GM11168 (cell line): ENCODE measurements around the gene NREP.

Experiments used
- in situ Hi-C: fragments of 300-500 bp; cut with MboI; formaldehyde crosslinking; loops from one replicate; pipeline ENCODE4 v1.12.0; 2022; ENCODE audit warnings: low sequenced_read_pairs; ENCODE audit not compliant: unreplicated experiment

Gene NREP

DNA sequence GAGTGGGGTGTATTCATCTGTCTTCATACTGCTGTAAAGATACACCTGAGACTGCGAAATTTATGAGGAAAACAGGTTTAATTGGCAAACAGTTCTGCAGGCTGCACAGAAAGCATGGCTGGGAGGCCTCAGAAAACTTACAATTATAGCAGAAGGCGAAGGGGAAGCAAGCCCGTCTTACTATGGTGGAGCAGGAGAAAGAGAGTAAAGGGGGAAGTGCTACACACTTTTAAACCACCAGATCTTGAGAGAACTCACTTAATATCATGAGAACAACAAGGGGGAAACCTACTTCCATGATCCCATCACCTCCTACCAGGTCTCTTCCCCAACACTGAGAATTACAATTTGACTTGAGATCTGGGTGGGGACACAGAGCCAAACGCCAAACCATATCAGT, 12.5 kb upstream of the NREP start:
- in situ Hi-C loops = no loop called here

DNA sequence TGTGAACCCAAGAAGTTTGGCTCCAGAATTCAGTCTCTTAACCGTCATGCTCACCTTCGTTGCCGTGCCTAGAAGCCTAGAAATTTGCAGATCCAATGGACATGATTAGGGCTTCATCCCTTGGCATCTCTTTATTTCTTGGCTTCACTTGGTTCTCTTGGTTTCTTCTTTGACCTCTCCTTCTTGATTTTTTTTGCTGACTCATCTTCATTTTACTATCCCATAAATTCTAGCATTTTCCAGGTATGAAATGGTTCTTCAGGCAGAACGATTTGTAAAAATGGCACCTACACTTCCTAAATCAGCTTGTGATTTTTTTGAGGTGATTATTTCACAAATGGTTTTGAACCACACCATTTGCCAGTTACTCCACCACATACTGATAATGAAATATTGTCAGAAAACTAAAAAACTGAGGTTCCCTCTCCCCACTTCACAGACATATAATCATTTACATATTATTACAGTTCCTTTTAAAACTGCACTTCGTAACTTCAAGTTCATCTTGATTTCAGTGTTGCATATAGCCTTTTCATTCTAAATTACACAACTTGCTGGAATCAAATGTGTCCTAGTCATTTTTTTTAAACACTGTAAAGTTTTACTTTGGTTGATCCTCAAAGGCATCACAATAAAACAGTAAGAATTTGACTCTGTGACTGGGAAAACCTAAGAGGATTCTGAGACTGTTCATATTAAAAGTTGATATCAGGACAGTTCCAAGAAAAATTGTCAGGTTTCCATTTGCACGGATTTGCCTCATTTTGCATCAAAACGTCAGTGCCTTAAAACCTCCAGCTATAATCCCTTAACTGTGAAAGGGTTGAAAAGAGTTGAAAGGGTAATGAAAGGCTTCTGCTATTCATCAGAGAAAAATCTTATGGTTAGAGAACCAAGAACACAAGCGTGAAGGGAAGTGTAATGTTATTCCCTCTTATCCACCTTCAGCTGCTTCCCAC, 8.9 kb upstream of the NREP start:
- in situ Hi-C loops = no loop called here

- in situ Hi-C loops = no loop called here
These were observed 7.0 kb upstream of the NREP start for GRCh38 chr5:111764019-111764418.

DNA sequence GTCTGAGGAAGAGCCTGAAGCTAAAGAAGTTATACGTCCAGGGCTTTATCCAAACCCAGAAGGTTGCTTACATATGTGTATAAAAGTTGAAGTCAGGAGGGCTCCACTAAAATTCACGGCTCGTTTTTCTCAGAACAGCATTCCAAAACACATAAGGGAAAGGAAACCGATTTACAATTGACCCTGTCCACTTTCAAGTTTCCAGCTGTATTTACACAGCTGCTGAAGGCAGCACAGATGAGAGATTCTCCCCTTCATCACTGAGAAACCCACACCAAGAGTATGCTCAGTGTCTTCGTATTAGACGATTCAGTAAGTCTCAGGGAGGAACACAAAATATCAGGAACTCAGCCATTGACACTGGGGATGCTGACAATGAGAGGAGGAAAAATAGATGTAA, 5.9 kb upstream of the NREP start:
- in situ Hi-C loops = no loop called here

DNA sequence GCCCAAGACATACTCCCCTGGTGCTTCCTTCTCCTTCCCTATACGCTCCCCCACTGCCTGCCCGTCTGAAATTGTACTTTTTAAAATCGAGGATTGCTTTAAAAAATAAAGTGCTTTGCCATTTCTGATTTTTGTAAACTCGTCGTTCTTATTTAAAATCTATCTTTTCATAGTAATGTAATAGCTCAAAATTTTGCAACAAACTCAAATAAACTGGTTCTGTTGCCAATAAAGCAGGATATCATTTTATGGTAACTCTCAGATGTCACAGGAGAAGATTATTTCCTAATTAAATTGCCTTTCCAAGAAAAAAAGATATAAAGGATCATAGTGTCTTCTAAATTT, 1.3 kb upstream of the NREP start:
- in situ Hi-C loops = no loop called here

DNA sequence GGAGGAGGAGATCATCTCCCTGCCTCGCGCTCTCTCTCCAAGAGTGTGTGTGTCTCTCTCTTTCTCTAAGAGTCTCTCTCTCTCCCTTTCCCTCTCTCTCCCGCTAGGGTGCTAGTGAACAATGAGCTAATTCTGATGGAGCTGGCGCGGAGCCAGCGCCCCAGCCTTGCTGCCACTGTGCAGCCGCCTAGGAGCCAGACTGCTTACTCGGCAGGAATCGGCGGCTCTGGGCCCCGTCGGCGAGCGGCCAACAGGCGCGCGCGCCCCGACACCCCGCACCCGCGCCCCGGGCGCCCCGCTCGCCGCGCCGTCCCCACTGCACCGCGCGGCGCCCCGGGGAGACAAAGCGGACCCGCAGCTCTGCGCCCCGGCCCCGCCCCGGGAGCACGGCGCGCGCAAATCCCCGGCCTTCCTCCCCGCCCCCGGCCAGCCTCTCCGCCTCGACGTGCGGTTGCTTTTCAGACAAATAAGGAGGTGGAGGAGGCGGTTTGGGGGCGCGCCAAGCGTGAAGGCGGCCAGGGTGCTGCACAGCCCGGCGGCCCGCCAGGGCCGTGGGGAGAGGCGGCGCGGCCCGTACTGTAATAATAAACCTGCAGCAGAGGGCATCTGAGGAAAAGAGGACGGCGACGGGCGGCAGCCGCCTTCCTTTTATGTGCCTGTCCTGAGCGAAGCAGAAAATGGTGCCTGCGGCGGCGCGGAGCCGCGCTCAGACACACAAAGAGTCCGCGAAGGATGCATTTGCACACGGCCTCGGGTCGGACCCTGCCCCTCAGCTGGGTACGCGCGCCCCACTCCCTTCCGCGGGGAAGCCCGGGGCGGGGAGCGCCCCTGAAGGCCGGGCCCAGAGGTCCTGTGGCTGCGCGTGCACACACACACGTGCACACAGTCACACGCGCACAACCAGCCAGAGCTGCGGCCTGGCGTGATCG, 625 bp upstream of the NREP start:
- in situ Hi-C loops = no loop called here

DNA sequence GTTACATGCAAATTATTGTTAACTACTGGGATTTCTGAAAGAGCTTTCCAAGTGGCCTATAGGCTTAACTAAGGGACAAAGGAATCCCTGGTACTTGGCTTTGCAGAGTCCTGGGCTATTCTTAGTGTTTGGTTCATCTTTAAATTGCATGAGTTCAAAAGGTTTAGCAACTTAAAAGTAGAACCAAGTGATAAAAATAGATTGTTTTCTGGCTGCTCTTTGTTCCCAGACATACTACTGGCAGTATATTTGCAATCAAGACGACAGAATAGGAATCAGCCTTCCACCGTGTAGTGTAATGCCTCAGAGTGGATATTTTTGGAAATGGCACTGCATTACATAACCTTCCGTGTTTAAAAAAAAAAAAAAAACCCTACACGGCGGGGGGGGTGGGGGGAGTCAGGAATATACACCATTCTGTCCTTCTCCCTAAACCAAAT, 1.0 kb downstream of the NREP start:
- in situ Hi-C loops = no loop called here

GRCh38 chr5:111755345-111755941, 1.6 kb downstream of the NREP start:
- in situ Hi-C loops = no loop called here

GRCh38 chr5:111753884-111754589, 3.0 kb downstream of the NREP start:
- in situ Hi-C loops = no loop called here

DNA sequence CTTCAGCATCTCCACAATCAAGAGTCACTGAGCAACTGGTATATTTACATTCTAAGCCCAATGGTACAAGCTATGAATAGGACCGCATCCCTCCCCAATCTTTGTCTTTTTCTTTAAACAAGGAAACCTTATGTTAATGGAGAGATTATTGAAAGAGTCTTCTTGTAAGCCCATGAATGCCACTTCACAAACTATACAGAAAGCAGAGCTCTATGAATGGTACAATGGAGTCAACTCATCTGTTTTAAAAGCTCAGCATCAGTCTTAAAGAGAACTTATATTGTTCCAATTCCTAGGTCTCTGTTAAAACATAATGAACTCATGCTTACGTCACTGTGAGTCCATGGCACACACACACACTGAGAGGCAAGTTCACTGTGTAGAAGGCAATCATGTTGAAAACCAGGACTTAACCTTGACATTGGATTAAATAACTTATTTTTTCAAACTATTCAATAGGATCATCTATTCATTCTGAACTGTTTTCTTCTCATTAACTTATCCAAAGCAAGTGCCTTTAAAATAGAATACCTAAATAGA, 4.5 kb downstream of the NREP start:
- in situ Hi-C loops = no loop called here

GRCh38 chr5:111749303-111750026, 7.5 kb downstream of the NREP start:
- in situ Hi-C loops = no loop called here

DNA sequence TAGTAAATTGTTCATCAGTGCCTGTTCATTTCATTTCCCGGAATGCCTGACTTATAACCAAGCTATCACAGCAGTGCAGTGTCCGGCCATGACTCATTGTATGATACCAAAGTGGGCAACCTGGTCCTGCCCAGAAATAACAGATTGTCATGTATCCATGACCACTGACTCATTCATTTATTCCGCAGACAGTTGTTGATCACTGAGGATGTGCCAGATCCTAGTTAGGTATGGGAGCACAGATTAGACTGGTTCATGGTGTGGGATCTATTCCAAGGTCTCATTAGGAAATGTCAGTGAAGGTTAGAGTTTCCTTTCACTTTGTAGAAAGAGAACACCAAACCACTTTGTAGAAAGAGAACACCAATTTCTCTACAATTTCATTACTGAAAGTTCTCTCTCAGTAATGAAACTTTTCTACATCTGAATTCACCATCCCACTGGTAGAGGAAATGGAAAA, 8.7 kb downstream of the NREP start:
- in situ Hi-C loops = no loop called here

- in situ Hi-C loops = no loop called here
These were observed 9.7 kb downstream of the NREP start for GRCh38 chr5:111747337-111747736.

DNA sequence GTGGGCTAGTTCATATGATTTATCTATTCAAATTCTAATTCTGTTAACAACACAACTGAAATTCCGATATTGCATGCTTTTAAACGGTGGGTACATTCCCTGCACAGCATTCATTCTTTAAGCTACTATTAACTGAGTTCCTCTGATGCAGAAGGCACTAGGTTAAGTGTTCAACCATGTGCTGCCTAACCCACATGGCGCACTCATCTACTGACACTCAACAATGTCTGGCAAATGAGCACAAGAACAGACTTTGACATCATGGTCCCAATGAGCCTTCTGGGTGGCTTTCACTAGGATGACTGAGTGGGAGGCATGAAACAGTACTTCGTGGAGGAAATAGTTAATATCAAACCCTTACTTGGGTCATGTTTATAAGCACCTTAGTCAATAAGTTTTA, 10.2 kb downstream of the NREP start:
- in situ Hi-C loops = no loop called here

DNA sequence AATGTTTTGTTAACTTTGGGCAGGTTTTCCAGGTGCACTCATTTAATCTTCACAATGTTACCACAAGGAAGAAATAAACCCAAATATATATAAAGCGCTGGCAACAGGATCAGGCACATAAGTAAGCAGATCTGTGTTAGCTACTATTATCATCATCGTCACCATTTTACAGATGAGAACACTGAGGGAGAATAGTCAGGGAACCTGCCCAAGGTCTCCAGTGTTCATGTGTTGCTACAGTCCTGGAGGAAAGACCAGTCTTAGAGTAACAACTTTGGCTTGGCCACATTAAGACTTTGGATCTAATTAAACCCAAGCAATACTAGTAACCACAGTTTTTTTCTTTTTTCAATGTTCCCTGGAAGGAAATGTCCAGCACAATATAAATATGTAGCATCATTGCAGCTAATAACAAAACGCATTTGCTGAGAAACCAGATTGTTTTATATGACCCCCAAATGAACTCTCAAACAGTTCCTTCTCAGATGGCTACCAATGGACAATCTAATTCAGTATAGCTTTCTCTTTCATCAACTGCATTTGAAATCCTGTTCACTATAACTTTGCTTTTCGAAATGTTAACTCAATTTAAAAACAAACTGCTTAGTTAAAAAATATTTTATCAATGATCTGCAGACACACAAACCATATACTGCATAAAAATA, 11.8 kb downstream of the NREP start:
- in situ Hi-C loops = no loop called here

DNA sequence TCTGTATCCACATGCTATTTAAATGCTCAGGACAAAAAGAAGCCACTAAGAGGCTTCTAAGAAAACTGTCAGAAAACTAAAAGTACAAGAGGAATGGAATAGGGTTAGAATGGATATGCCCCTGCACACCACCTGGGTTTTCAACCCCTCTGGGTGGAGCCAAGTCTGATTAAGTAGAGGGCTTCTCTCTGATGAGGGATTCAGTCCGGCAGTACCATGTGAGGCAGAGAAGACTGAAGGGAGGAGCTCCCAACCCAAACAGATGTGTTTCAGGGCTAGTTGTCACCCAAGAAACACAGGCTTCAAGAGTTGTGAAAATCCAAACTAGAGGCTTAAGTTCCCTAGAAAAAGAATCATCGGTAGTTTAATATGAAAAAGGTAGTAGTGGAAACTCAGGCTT, 12.5 kb downstream of the NREP start:
- in situ Hi-C loops = no loop called here

- in situ Hi-C loops = no loop called here
These were observed 13.0 kb downstream of the NREP start for GRCh38 chr5:111743988-111744387.

GRCh38 chr5:111743512-111743911, 13.5 kb downstream of the NREP start:
- in situ Hi-C loops = no loop called here
